Stomach (tissue), 9 donors: ENCODE data around the gene CDC42EP1. TPM values are rescaled to one million over a fixed set of nuclear protein-coding genes. Genes with fewer than 3 reads are reported as not detected.
"Not testable (repeated sequence)": the region's sequence is repeated elsewhere in the genome, so short reads cannot be mapped to it uniquely, and the experiment has no call there.

Experiments
- DNase-seq, 2 donors: peaks; one replicate each; pipeline versions ENCODE4 v3.0.0 to v3.0.0-alpha.2; 2013 to 2019
- H3K27ac ChIP-seq, 5 donors: fragments of 200-600 bp in 4 of 5; sonication (generic) in 4 of 5; one replicate each; pipeline ENCODE4 v1.5.1; 2013 to 2019; ENCODE audit warnings: mild to moderate bottlenecking in 1 of 5, moderate library complexity in 1 of 5
- H3K27me3 ChIP-seq, 3 donors: fragments of 200-600 bp; sonication (generic); one replicate each; pipeline ENCODE4 v1.5.1; 2017 to 2019; ENCODE audit warnings: mixed run types in 1 of 3
- H3K36me3 ChIP-seq, 4 donors: fragments of 200-600 bp; sonication (generic); 1 replicate in 3 of 4; 2 replicates in 1 of 4; pipeline ENCODE4 v1.5.1; 2016 to 2019
- H3K4me1 ChIP-seq, 4 donors: fragments of 200-600 bp; sonication (generic); one replicate each; pipeline ENCODE4 v1.5.1; 2016 to 2019
- H3K4me3 ChIP-seq, 4 donors: fragments of 200-600 bp; sonication (generic) in 3 of 4; one replicate each; pipeline ENCODE4 v1.5.1; 2016 to 2019; ENCODE audit warnings: mild to moderate bottlenecking in 1 of 4
- H3K9me3 ChIP-seq, 4 donors: fragments of 200-600 bp; sonication (generic); one replicate each; pipeline ENCODE4 v1.5.1; 2016 to 2019
- CTCF ChIP-seq, 7 experiments: fragments of 450-650 bp in 4 of 7; fragments of 200-600 bp in 3 of 7; sonication (generic) in 3 of 7; IDR thresholded peaks; one replicate each; pipeline ENCODE4 v1.5.1; 2016 to 2019; ENCODE audit warnings: antibody characterized with exemption in 7 of 7, control low read depth in 2 of 7, mild to moderate bottlenecking in 1 of 7
- EP300 ChIP-seq: sonication (generic); formaldehyde crosslinking; IDR thresholded peaks from one replicate; pipeline ENCODE4 v1.6.1; 2017; ENCODE audit warnings: antibody characterized with exemption
- POLR2A ChIP-seq, 4 donors: fragments of 450-650 bp; IDR thresholded peaks; one replicate each; pipeline ENCODE4 v1.6.1; 2016; ENCODE audit warnings: antibody characterized with exemption in 4 of 4, control low read depth in 2 of 4, mild to moderate bottlenecking in 1 of 4, moderate library complexity in 1 of 4
- POLR2AphosphoS5 ChIP-seq, 3 donors: sonication (generic); formaldehyde crosslinking; IDR thresholded peaks; one replicate each; pipeline ENCODE4 v1.6.1; 2016; ENCODE audit warnings: antibody characterized with exemption in 3 of 3
- WGBS, 5 donors: extraction: QIAGEN DNeasy Blood & Tissue Kit in 3 of 5; methylation state at CpG; one replicate each; pipeline versions ENCODE4 v1.1.5 to v1.1.7; 2013 to 2018; 5-methylcytosine and 5-hydroxymethylcytosine counted together
- intact Hi-C: fragments of 100-400 bp; cut with DNase I; formaldehyde crosslinking; loops from one replicate; pipeline ENCODE4 v1.15.1; 2023; ENCODE audit warnings: low total_unique reads
- polyA plus RNA-seq, 3 donors: library from polyadenylated mRNA; stranded (reverse); fragments of 200-250 nt; gene quantifications; one replicate each; pipeline ENCODE4 v1.2.3, GENCODE V29; 2013
- total RNA-seq, 5 donors: library from RNA; depleted of rRNA; stranded (reverse); fragments of >200 nt; gene quantifications; one replicate each; pipeline versions ENCODE4 v1.1.0 to v1.2.3, GENCODE V29; 2014 to 2016
- donor health status: healthy with polysubstance abuse.
- donor health status: Bipolar disorder and iron deficiency.
- donor health status: healthy.

CDC42EP1 gene
- total and polyA plus RNA-seq, 8 donors, result 28.6 to 195 (median 80.1) TPM

GRCh38 chr22:37525073-37525745, 35.1 kb upstream of the CDC42EP1 start:
- peaks cover 0 to 25% (median 10%) of the 10 kb centered on the region in 4 donors for H3K4me1 ChIP-seq
- no peak overlapping the region for H3K4me3 ChIP-seq
- DNase-seq, result no peak
- H3K27me3 ChIP-seq, result peaks cover 0 to 24% (median 0%) of the 10 kb centered on the region in 3 donors
- TF ChIP-seq EP300 (no peak), POLR2A (IDR thresholded peaks at IDR 0.05) (no peak), POLR2AphosphoS5 (IDR thresholded peaks at IDR 0.05) (no peak), CTCF (IDR thresholded peaks at IDR 0.05) (no peak)
- H3K9me3 ChIP-seq, result no peaks in the 10 kb centered on the region
- H3K36me3 ChIP-seq, result no peaks in the 10 kb centered on the region
- H3K27ac ChIP-seq, result no peak overlapping the region
- 48 to 57% (median 49%) methylated on average over 8 to 10 of the region's 10 CpGs for WGBS, 5 donors
- intact Hi-C loops, result no loop called here

GRCh38 chr22:37525746-37526350, 34.4 kb upstream of the CDC42EP1 start:
- no peak for DNase-seq
- no peaks in the 10 kb centered on the region for H3K9me3 ChIP-seq
- no peak overlapping the region for H3K27ac ChIP-seq
- H3K4me3 ChIP-seq, result no peak overlapping the region
- 65 to 77% (median 70%) methylated on average over 7 of the region's 7 CpGs for WGBS, 5 donors
- H3K27me3 ChIP-seq, result peaks cover 0 to 19% (median 0%) of the 10 kb centered on the region in 3 donors
- no peak for TF ChIP-seq EP300
- no peaks in the 10 kb centered on the region for H3K36me3 ChIP-seq
- intact Hi-C loops, result no loop called here
- H3K4me1 ChIP-seq, result peaks cover 0 to 19% (median 4%) of the 10 kb centered on the region in 4 donors

GRCh38 chr22:37526376-37526775, 33.9 kb upstream of the CDC42EP1 start:
- no peak overlapping the region for H3K27ac ChIP-seq
- TF ChIP-seq EP300 (no peak), CTCF (IDR thresholded peaks at IDR 0.05) (no peak), POLR2AphosphoS5 (IDR thresholded peaks at IDR 0.05) (no peak), POLR2A (IDR thresholded peaks at IDR 0.05) (no peak)
- 71 to 84% (median 82%) methylated on average over 4 to 12 of the region's 12 CpGs for WGBS, 5 donors
- intact Hi-C loops, result no loop called here
- no peak for DNase-seq
- H3K36me3 ChIP-seq, result no peaks in the 10 kb centered on the region
- no peak overlapping the region for H3K4me3 ChIP-seq
- H3K9me3 ChIP-seq, result no peaks in the 10 kb centered on the region
- H3K27me3 ChIP-seq, result peaks cover 0 to 14% (median 0%) of the 10 kb centered on the region in 3 donors
- H3K4me1 ChIP-seq, result peaks cover 0 to 13% (median under 1%) of the 10 kb centered on the region in 4 donors

GRCh38 chr22:37527081-37527752, 33.1 kb upstream of the CDC42EP1 start:
- intact Hi-C loops, DNase-seq, H3K27ac ChIP-seq, H3K9me3 ChIP-seq, H3K4me3 ChIP-seq, H3K36me3 ChIP-seq, H3K27me3 ChIP-seq, H3K4me1 ChIP-seq: not testable (repeated sequence)
- WGBS, 5 donors, result 92 to 97% (median 96%) methylated on average over 9 of the region's 9 CpGs

GRCh38 chr22:37527952-37528351, 32.3 kb upstream of the CDC42EP1 start:
- H3K27ac ChIP-seq, H3K4me3 ChIP-seq, intact Hi-C loops, H3K4me1 ChIP-seq, H3K27me3 ChIP-seq, H3K36me3 ChIP-seq, DNase-seq, H3K9me3 ChIP-seq: not testable (repeated sequence)
- 89 to 97% (median 95%) methylated on average over 9 of the region's 9 CpGs for WGBS, 5 donors
